Osteocyte (in vitro differentiated cells): Measurements from ENCODE around the gene KRTAP10-7. TPM values are rescaled to one million over a fixed set of nuclear protein-coding genes. Genes with fewer than 3 reads are reported as not detected.

ENCODE experiments used
- DNase-seq: peaks from one replicate; pipeline ENCODE4 v3.0.0; 2021; ENCODE audit warnings: mixed read lengths; ENCODE audit not compliant: unreplicated experiment; ENCODE audit errors: extremely low spot score
- H3K27ac Mint-ChIP-seq: one replicate; pipeline ENCODE4 v1.8.0; 2021; ENCODE audit warnings: mild to moderate bottlenecking, mixed read lengths; ENCODE audit not compliant: unreplicated experiment
- H3K27me3 Mint-ChIP-seq: one replicate; pipeline ENCODE4 v1.8.0; 2021; ENCODE audit warnings: mixed read lengths; ENCODE audit not compliant: unreplicated experiment
- H3K36me3 Mint-ChIP-seq: one replicate; pipeline ENCODE4 v1.8.0; 2021; ENCODE audit warnings: mixed read lengths; ENCODE audit not compliant: unreplicated experiment
- H3K4me1 Mint-ChIP-seq: one replicate; pipeline ENCODE4 v1.8.0; 2021; ENCODE audit warnings: mixed read lengths; ENCODE audit not compliant: unreplicated experiment
- H3K4me3 Mint-ChIP-seq: one replicate; pipeline ENCODE4 v1.8.0; 2021; ENCODE audit warnings: mild to moderate bottlenecking, moderate library complexity, mixed read lengths; ENCODE audit not compliant: unreplicated experiment
- H3K9me3 Mint-ChIP-seq: one replicate; pipeline ENCODE4 v1.8.0; 2021; ENCODE audit warnings: mixed read lengths; ENCODE audit not compliant: unreplicated experiment
- CTCF ChIP-seq: fragments of 200-600 bp; sonication (generic); IDR thresholded peaks from 2 replicates; pipeline ENCODE4 v1.5.0; 2021; ENCODE audit warnings: antibody characterized with exemption, mild to moderate bottlenecking, moderate library complexity
- total RNA-seq: library from RNA; stranded (reverse); gene quantifications from 2 replicates; pipeline ENCODE4 v1.2.1, GENCODE V29; 2021

KRTAP10-7 gene
- total RNA-seq, 1 donor from 2014 or later = not detected

DNA sequence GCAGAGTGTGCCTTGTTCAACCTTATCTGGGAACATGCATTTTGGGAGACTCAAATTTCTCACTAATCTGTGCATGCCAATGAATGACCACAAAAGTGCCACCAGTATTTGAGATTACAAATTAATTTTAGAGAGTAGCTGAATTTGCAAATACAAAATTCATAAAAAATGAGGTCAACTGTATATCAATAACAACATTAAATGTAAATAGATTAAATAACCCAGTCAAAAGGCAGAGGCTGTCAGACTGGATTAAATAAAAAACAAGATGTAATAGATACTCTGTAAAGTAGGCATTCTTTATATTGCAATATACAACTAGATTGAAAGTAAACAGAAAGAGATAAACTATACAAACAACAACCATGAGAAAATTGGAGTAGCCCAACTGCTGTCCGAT, 36.3 kb upstream of the KRTAP10-7 start:
- no peak overlapping the region for H3K27ac Mint-ChIP-seq
- H3K9me3 Mint-ChIP-seq = peaks cover 8% of the 10 kb centered on the region
- TF ChIP-seq CTCF = no peak
- H3K4me3 Mint-ChIP-seq = no peak overlapping the region
- DNase-seq = no peak
- peaks cover 61% of the 10 kb centered on the region for H3K27me3 Mint-ChIP-seq
- no peaks in the 10 kb centered on the region for H3K36me3 Mint-ChIP-seq
- no peaks in the 10 kb centered on the region for H3K4me1 Mint-ChIP-seq

DNA sequence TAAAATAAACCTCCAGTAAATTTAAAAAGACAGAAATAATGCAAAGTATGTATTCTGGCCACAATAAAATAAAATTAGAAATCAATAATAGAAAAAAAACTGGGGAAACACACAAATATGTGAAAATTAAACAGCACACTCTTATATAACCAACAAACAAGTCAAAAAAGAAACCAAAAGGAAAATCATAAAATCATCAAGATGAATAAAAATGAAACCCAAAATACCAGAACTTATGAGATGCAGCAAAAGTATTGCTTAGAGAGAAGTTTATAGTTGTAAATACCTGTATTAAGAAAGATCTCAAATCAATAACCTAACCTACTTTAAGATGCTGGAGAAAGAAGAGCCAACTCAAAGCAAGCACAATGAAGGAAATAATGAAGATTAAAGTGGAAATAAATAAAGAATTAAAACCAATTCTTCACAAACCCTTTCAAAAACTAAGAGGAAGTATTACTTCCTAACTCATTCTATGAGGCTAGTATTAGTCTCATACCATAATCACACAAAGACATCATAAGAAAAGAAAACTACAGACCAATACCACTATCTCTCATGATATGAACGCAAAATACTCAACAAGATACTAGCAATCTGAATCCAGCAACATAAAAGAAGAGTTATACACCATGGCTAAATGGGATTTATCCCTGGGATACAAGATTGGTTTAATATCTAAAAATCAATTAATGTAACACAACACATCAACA, 35.4 kb upstream of the KRTAP10-7 start:
- H3K27me3 Mint-ChIP-seq = peaks cover 54% of the 10 kb centered on the region
- no peaks in the 10 kb centered on the region for H3K4me1 Mint-ChIP-seq
- no peaks in the 10 kb centered on the region for H3K36me3 Mint-ChIP-seq
- no peak overlapping the region for H3K4me3 Mint-ChIP-seq
- no peak for DNase-seq
- no peak for TF ChIP-seq CTCF
- no peak overlapping the region for H3K27ac Mint-ChIP-seq
- H3K9me3 Mint-ChIP-seq = peaks cover 8% of the 10 kb centered on the region

GRCh38 chr21:44566403-44566802, 34.0 kb upstream of the KRTAP10-7 start:
- Mint-ChIP-seq H3K4me3 (no peak overlapping the region), H3K36me3 (no peaks in the 10 kb centered on the region), H3K4me1 (no peaks in the 10 kb centered on the region), H3K27me3 (peaks cover 42% of the 10 kb centered on the region), H3K9me3 (peaks cover 11% of the 10 kb centered on the region), H3K27ac (no peak overlapping the region)
- TF ChIP-seq CTCF = no peak
- no peak for DNase-seq

DNA sequence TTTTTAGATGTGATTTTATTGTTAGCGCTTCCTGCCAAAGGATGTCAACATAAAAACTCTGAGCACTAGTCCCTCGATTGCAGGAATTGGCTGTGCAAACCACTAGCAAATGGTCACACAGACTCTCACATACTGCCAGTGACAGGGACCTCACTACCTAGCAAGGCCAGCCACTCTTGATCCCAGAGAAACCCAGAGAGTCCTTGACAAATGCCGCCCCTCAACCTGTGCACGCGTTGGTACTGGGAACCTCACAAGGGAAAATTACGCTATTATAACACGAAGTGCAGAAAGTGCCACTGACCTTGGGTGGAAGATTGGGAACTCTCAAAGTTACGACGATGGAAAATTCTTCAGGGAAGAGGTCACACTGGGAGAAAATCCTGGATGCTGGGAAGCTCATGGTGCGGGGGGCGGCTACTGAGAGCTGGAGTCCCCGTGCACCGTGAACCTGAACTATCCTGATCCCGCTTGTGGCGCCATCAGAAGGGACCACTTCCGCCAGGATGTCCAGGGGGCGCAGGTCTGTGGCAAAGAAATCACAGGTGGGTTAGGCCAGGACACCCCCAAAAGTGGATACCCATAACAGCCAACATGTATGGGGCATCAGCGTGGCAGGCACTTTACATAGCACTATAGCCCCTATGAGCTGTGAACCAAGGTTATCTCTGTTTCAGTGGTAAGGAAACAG, 32.8 kb upstream of the KRTAP10-7 start:
- no peak for DNase-seq
- H3K27me3 Mint-ChIP-seq = peaks cover 30% of the 10 kb centered on the region
- H3K9me3 Mint-ChIP-seq = peaks cover 10% of the 10 kb centered on the region
- no peak overlapping the region for H3K27ac Mint-ChIP-seq
- no peak overlapping the region for H3K4me3 Mint-ChIP-seq
- H3K4me1 Mint-ChIP-seq = no peaks in the 10 kb centered on the region
- no peaks in the 10 kb centered on the region for H3K36me3 Mint-ChIP-seq
- TF ChIP-seq CTCF = no peak

GRCh38 chr21:44568261-44568660, 32.1 kb upstream of the KRTAP10-7 start:
- TF ChIP-seq CTCF = no peak
- DNase-seq = no peak
- H3K27me3 Mint-ChIP-seq = peaks cover 28% of the 10 kb centered on the region
- peaks cover 10% of the 10 kb centered on the region for H3K9me3 Mint-ChIP-seq
- no peak overlapping the region for H3K4me3 Mint-ChIP-seq
- H3K4me1 Mint-ChIP-seq = no peaks in the 10 kb centered on the region
- H3K36me3 Mint-ChIP-seq = no peaks in the 10 kb centered on the region
- H3K27ac Mint-ChIP-seq = no peak overlapping the region
